Tibial nerve (tissue), 4 donors: ENCODE data around the gene ELMOD1.

Source experiments
- CTCF ChIP-seq, 5 experiments: fragments of 200-600 bp in 3 of 5; fragments of 450-650 bp in 2 of 5; sonication (generic) in 3 of 5; IDR thresholded peaks; one replicate each; pipeline ENCODE4 v1.5.1; 2016 to 2019; ENCODE audit warnings: antibody characterized with exemption in 5 of 5, mild to moderate bottlenecking in 3 of 5, moderate library complexity in 2 of 5
- EP300 ChIP-seq, 2 donors: sonication (generic); formaldehyde crosslinking; IDR thresholded peaks; one replicate each; pipeline ENCODE4 v1.6.1; 2017; ENCODE audit warnings: antibody characterized with exemption in 2 of 2, mild to moderate bottlenecking in 1 of 2

DNA sequence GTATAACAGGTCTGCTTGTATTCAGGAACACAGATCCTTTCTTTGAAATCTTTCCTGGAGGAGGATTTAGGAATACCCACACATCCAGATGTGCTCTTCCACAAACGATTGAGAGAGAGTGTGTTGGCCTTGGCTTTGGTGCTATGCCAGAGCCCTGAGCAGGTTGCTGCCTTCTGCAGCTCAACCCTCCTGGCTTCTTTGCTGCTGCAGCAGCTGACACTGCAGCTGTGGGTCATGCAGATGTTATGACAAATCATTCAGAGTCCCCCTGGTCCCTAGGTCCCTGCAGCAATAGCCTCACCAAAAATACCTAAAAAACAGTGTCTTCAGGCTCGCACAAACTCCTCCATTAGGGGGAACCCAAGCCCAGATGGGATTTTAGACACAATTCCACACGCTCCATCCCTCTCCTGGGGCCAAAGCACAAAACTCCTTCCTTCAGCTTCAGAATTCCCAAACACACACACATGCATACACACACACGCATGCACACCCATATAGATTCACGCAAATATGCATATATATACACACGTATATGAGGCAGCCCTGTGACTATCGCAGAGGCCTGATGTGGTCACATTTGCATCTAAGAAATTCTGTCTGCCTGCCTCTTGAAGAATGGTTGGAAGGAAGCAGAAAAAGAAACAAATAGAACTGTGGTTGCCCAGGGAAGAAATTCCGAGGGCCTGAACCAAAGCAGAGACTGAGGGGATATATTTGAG lies 85.5 kb downstream of the ELMOD1 start:
- TF ChIP-seq EP300 (IDR thresholded peaks at IDR 0.05) (no peak), CTCF (IDR thresholded peaks at IDR 0.05) (no peak)
